Esophagus muscularis mucosa (tissue), 4 donors: ENCODE data around the gene THYN1. TPM values are rescaled to one million over a fixed set of nuclear protein-coding genes. Genes with fewer than 3 reads are reported as not detected.

Experiments used
- DNase-seq: peaks from one replicate; pipeline ENCODE4 v3.0.0-alpha.2; 2017; ENCODE audit errors: extremely low spot score
- H3K27ac ChIP-seq, 4 donors: fragments of 200-600 bp; sonication (generic); replicated peaks in 1 of 4; 1 replicate in 3 of 4; 2 replicates in 1 of 4; pipeline ENCODE4 v1.5.1; 2016 to 2019; ENCODE audit warnings: mild to moderate bottlenecking in 1 of 4
- H3K27me3 ChIP-seq, 4 donors: fragments of 200-600 bp; sonication (generic); one replicate each; pipeline versions ENCODE4 v1.5.1 to v1.6.0; 2016 to 2019
- H3K36me3 ChIP-seq, 4 donors: fragments of 200-600 bp; sonication (generic); one replicate each; pipeline ENCODE4 v1.5.1; 2016 to 2019
- H3K4me1 ChIP-seq, 4 donors: fragments of 200-600 bp; sonication (generic); one replicate each; pipeline ENCODE4 v1.5.1; 2016 to 2019
- H3K4me3 ChIP-seq, 4 donors: fragments of 200-600 bp; sonication (generic); 1 replicate in 2 of 4; 2 replicates in 2 of 4; pipeline ENCODE4 v1.5.1; 2016 to 2019; ENCODE audit warnings: mild to moderate bottlenecking in 4 of 4, moderate library complexity in 1 of 4
- H3K9me3 ChIP-seq, 4 donors: fragments of 200-600 bp; sonication (generic); 1 replicate in 3 of 4; 2 replicates in 1 of 4; pipeline ENCODE4 v1.5.1; 2016 to 2019
- EP300 ChIP-seq: sonication (generic); formaldehyde crosslinking; IDR thresholded peaks from one replicate; pipeline ENCODE4 v1.6.1; 2017; ENCODE audit warnings: antibody characterized with exemption
- POLR2A ChIP-seq: fragments of 450-650 bp; IDR thresholded peaks from one replicate; pipeline ENCODE4 v1.6.1; 2017; ENCODE audit warnings: antibody characterized with exemption, moderate library complexity, mild to moderate bottlenecking, low read depth
- POLR2AphosphoS5 ChIP-seq, 2 donors: sonication (generic); formaldehyde crosslinking; IDR thresholded peaks; one replicate each; pipeline ENCODE4 v1.6.1; 2017; ENCODE audit warnings: antibody characterized with exemption in 2 of 2
- WGBS: methylation state at CpG from one replicate; pipeline ENCODE4 v1.1.5; 2018; 5-methylcytosine and 5-hydroxymethylcytosine counted together
- intact Hi-C: fragments of 100-400 bp; cut with DNase I; formaldehyde crosslinking; loops from one replicate; pipeline ENCODE4 v1.15.1; 2023
- total RNA-seq, 4 donors: library from RNA; depleted of rRNA; stranded (reverse); fragments of >200 nt; gene quantifications; one replicate each; pipeline versions ENCODE4 v1.1.0 to v1.2.1, GENCODE V29; 2016
- TF ChIP-seq, protein P1 (sequence below), 3 experiments: fragments of 200-600 bp in 2 of 3; fragments of 450-650 bp in 1 of 3; sonication (generic) in 2 of 3; IDR thresholded peaks; one replicate each; pipeline ENCODE4 v1.5.1; 2017 to 2019; ENCODE audit warnings: antibody characterized with exemption in 3 of 3, mild to moderate bottlenecking in 2 of 3, moderate library complexity in 1 of 3

The THYN1 gene
- total RNA-seq, 4 donors from 2014 or later = 34.1 to 59.6 (median 50.2) TPM

DNA sequence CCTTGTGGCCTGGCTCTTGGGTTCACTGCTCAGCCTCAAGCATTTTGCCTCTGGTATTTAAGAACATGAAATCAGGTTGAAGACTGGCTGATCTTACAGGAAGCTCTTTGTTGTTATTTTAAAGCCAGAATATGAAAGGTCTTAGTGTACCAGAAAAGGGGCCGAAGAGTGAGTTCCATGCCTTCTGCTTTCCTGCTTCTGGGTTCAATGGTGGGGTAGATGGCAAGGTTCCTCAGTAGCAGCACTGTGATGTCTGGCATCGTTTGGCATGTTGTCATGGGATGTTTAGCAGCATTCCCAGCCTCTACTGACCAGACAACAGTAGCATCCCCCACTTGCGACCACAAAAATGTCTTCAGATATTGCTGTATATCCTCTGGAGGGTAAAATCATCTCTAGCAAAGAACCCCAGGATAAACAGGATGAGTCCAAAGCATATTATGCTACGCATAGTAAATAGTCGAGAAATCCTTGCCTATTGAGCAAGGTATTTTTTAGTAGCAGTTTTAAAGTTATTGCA, 26.3 kb downstream of the THYN1 start:
- no peaks in the 10 kb centered on the region for H3K9me3 ChIP-seq
- H3K27me3 ChIP-seq = no peaks in the 10 kb centered on the region
- H3K4me1 ChIP-seq = peaks cover 37 to 75% (median 60%) of the 10 kb centered on the region in 4 donors
- no peak for DNase-seq
- no peak overlapping the region for H3K27ac ChIP-seq
- H3K4me3 ChIP-seq = no peak overlapping the region
- intact Hi-C loops = loop anchor here (10.0 kb wide), 1 partner anchor 108 kb away; the partner anchor contains the start of gene GLB1L2
- 85% methylated on average over 5 of the region's 5 CpGs for WGBS
- no peak for TF ChIP-seq POLR2AphosphoS5 (IDR thresholded peaks at IDR 0.05)
- TF ChIP-seq, protein P1, sequence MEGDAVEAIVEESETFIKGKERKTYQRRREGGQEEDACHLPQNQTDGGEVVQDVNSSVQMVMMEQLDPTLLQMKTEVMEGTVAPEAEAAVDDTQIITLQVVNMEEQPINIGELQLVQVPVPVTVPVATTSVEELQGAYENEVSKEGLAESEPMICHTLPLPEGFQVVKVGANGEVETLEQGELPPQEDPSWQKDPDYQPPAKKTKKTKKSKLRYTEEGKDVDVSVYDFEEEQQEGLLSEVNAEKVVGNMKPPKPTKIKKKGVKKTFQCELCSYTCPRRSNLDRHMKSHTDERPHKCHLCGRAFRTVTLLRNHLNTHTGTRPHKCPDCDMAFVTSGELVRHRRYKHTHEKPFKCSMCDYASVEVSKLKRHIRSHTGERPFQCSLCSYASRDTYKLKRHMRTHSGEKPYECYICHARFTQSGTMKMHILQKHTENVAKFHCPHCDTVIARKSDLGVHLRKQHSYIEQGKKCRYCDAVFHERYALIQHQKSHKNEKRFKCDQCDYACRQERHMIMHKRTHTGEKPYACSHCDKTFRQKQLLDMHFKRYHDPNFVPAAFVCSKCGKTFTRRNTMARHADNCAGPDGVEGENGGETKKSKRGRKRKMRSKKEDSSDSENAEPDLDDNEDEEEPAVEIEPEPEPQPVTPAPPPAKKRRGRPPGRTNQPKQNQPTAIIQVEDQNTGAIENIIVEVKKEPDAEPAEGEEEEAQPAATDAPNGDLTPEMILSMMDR (IDR thresholded peaks at IDR 0.05) = no peak
- TF ChIP-seq POLR2A = no peak
- TF ChIP-seq EP300 = no peak
- no peaks in the 10 kb centered on the region for H3K36me3 ChIP-seq

DNA sequence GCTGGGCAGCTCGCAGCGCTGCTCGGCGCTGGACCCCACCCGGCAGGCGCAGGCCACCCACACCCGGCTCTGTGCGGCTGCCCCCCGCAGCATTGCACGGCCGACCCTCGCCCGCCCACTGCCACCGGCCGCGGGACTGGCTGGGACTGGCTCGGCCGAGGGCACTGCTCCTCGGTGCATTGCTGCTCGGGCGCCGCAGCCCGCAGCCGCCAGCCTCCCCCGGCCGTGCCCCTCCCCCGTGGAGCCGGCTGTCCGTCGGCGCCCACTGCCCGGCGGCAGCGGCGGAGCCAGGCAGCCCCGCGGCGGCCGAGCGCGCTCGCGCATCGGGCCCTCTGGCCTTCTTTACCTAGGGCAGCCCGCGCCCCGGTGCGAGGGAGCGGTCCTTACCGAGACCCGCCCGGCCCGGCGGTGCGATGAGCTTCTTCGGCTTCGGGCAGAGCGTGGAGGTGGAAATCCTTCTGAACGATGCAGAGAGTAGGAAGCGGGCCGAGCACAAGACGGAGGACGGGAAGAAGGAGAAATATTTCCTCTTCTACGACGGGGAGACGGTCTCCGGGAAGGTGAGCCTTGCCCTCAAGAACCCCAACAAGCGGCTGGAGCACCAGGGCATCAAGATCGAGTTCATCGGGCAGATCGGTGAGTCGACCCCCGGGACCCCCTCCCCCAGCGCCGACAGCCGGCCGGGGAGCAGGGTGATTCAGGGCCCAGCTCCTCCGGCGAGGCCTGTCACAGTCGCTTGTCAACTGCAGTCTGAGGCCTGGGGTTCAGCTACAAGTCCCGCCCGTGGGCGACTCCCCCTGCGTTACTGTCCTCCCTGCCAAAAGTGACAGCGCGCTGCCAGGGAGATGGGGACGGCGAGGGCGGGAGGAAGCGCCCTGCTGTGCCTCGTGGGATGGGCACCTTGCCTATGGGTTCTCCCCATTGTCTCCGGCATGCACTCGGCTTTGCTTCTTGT, 28.2 kb downstream of the THYN1 start:
- TF ChIP-seq, protein P1 (IDR thresholded peaks at IDR 0.05) = no peak
- TF ChIP-seq POLR2AphosphoS5 (IDR thresholded peaks at IDR 0.05) = peak in 1 of 2 donors; percentile 44
- H3K4me3 ChIP-seq = peak overlapping the region; percentile 75 to 89 (median 88)
- no peaks in the 10 kb centered on the region for H3K27me3 ChIP-seq
- intact Hi-C loops = loop anchor here (2.0 to 10.0 kb wide), 2 partner anchors 28 to 110 kb away; partner anchors contain the start of genes ACAD8, GLB1L2 and THYN1
- H3K27ac ChIP-seq = peak overlapping the region; percentile 84 to 95 (median 89)
- H3K4me1 ChIP-seq = peaks cover 37 to 62% (median 46%) of the 10 kb centered on the region in 4 donors
- no peak for DNase-seq
- peaks cover 0 to 7% (median 3%) of the 10 kb centered on the region in 4 donors for H3K36me3 ChIP-seq
- WGBS = 0% methylated on average over 28 of the region's 93 CpGs
- no peaks in the 10 kb centered on the region for H3K9me3 ChIP-seq

DNA sequence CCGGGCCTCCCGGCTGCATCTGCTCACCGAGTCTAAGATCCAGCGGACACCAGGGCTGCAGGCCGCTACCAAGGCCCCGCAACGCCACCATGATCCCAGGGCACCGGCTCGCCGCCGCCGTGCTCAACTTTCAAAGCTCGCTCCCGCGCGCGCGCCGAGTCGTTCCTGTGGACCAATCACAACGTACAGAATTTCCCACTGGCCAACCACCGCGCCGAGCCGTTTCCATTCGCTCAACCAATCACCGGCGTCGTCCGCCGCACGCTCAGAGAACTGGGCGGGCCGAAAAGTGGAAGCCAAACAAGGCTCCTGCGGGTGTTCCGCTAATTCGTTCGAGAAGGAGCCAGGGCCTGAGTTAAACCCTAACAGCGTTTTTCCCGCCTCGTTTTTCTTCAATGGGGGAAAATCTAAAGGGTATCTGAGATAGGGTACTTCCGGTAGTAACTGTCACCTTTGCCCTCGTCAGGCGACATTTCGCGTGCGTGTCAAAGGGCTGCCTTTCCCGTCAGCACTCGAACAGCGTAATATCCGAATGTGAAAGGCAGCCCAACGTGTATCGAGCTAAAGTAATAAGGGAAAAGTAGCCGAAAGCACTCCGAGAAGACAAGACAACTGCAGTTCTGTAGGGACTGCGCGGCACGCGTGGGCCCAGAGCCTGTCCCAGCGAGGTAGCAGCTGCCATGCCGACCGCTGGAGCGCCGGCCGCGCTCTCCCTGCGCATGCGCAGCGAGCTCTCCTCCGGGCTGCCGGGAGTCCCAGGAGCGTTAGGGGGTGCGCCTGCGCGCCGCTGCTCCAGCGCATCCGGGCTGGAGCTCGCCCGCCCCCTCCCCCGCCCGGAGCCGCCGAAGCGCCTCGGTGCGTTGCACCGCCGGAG, 29.1 kb downstream of the THYN1 start, which contains the start of the genes NCAPD3 and VPS26B:
Gene NCAPD3, minus strand, starts transcription at position 132 of the 874 bp plus-strand sequence. Its CDS starts 41 bp downstream, at position 91.
Gene VPS26B, plus strand, starts transcription at position 836 of the 874 bp plus-strand sequence. CDS start 452 bp downstream, outside the sequence.
- H3K4me1 ChIP-seq = peaks cover 36 to 53% (median 41%) of the 10 kb centered on the region in 4 donors
- H3K27me3 ChIP-seq = no peaks in the 10 kb centered on the region
- intact Hi-C loops = loop anchor here (2.0 to 10.0 kb wide), 2 partner anchors 29 to 111 kb away; partner anchors contain the start of genes ACAD8, GLB1L2 and THYN1
- DNase-seq = peak; percentile 100
- H3K9me3 ChIP-seq = no peaks in the 10 kb centered on the region
- peaks cover 0 to 14% (median 7%) of the 10 kb centered on the region in 4 donors for H3K36me3 ChIP-seq
- 0% methylated on average over 22 of the region's 89 CpGs for WGBS
- H3K4me3 ChIP-seq = peak within 1 kb of the TSS; percentile 75 to 89 (median 88)
- peak within 1 kb of the TSS; percentile 84 to 95 (median 89) for H3K27ac ChIP-seq
- TF ChIP-seq, protein P1 (IDR thresholded peaks at IDR 0.05) = no peak
- TF ChIP-seq EP300 (peak; percentile 9), POLR2AphosphoS5 (IDR thresholded peaks at IDR 0.05) (peak; percentile 99), POLR2A (peak; percentile 97)

DNA sequence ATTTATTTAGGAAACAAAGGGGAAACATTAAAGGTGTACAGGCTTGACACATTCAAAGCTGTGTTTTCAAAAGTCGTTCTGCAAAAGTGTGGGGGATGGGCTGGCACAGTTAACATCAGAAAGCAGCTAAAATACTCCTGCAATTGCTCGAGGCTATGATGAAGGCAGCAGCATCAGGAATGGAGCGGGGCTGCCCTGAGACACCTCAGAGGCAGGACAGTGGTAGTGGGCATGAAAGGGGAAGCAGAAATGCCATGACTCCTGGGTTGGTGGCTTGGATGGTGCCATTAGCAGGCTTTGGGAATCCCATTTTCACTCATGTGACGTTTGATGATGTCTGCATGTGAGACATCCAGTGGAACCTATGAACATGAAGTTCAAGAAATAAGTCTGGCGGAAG, 30.0 kb downstream of the THYN1 start:
- Histone ChIP-seq H3K36me3 (peaks cover 0 to 24% (median 10%) of the 10 kb centered on the region in 4 donors), H3K27me3 (no peaks in the 10 kb centered on the region), H3K4me1 (peaks cover 34 to 45% (median 38%) of the 10 kb centered on the region in 4 donors), H3K4me3 (peak overlapping the region; percentile 75 to 89 (median 88)), H3K27ac (peak overlapping the region in 2 of 4 donors; percentile 87 to 95), H3K9me3 (no peaks in the 10 kb centered on the region)
- TF ChIP-seq, protein P1 (IDR thresholded peaks at IDR 0.05) = no peak
- TF ChIP-seq POLR2A = no peak
- no peak for TF ChIP-seq EP300
- no peak for TF ChIP-seq POLR2AphosphoS5 (IDR thresholded peaks at IDR 0.05)
- no peak for DNase-seq
- intact Hi-C loops = loop anchor here (10.0 kb wide), 1 partner anchor 112 kb away; the partner anchor contains the start of gene GLB1L2
- WGBS = 15% methylated on average over 5 of the region's 5 CpGs
